PC-9 (cell line): ENCODE results near the gene NTNG2.

Source experiments
- CTCF ChIP-seq: fragments of 200-600 bp; sonication (generic); conservative IDR thresholded peaks from 2 replicates; pipeline ENCODE4 v1.6.1; 2017; ENCODE audit warnings: mixed run types, antibody characterized with exemption, mild to moderate bottlenecking, moderate library complexity
- EZH2 ChIP-seq: fragments of 200-600 bp; sonication (generic); IDR thresholded peaks from 2 replicates; pipeline ENCODE4 v1.8.0; 2017; ENCODE audit warnings: antibody characterized with exemption, low read depth

GRCh38 chr9:132162764-132163456, 1.1 kb downstream of the NTNG2 start:
- no peak for TF ChIP-seq CTCF
- TF ChIP-seq EZH2 = no peak
